Suprapubic skin (tissue), 4 donors: ENCODE data around the gene ATAD3A.

Source experiments
- CTCF ChIP-seq, 2 donors: fragments of 200-600 bp in 1 of 2; fragments of 450-650 bp in 1 of 2; sonication (generic) in 1 of 2; IDR thresholded peaks; one replicate each; pipeline ENCODE4 v1.5.1; 2016 to 2019; ENCODE audit warnings: antibody characterized with exemption in 2 of 2, mild to moderate bottlenecking in 1 of 2, moderate library complexity in 1 of 2
- EP300 ChIP-seq: sonication (generic); formaldehyde crosslinking; IDR thresholded peaks from one replicate; pipeline ENCODE4 v1.6.1; 2017; ENCODE audit warnings: antibody characterized with exemption
- POLR2A ChIP-seq, 2 donors: fragments of 450-650 bp; IDR thresholded peaks; one replicate each; pipeline ENCODE4 v1.6.1; 2017; ENCODE audit warnings: antibody characterized with exemption in 2 of 2, mild to moderate bottlenecking in 2 of 2, moderate library complexity in 2 of 2
- POLR2AphosphoS5 ChIP-seq, 3 donors: sonication (generic); formaldehyde crosslinking; IDR thresholded peaks; one replicate each; pipeline ENCODE4 v1.6.1; 2017; ENCODE audit warnings: antibody characterized with exemption in 3 of 3

- TF ChIP-seq EP300 (no peak), POLR2A (IDR thresholded peaks at IDR 0.05) (no peak), POLR2AphosphoS5 (IDR thresholded peaks at IDR 0.05) (no peak), CTCF (IDR thresholded peaks at IDR 0.05) (no peak)
Measured at GRCh38 chr1:1582585-1583346, 70.8 kb downstream of the ATAD3A start.
